GM18498 (cell line): ENCODE measurements around the gene ASIC2.

Experiments used
- ATAC-seq: cut with Tn5 transposase; IDR thresholded peaks from one replicate; pipeline ENCODE4 v1.9.1; 2021; ENCODE audit warnings: mild to moderate bottlenecking, moderate library complexity; ENCODE audit not compliant: unreplicated experiment

Gene ASIC2

DNA sequence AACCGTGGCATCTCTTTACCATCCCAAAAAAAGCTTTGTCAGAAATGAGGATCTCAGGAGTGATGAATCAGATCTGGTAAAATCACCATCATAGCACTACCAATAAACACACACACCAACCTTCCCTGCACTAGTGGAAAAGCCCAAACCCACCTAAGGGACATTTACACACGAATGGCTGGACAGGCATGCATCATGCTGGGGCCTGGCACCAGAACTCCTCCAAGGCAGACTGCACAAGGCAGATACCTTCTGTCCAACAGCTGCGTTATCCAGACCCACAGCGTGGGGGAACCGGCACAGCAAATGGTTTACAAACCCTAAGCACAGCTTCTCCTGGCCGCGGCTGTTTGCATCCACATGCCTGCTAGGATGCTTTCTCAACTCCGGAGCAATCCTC lies 2.8 kb downstream of the ASIC2 start:
- ATAC-seq = no peak

DNA sequence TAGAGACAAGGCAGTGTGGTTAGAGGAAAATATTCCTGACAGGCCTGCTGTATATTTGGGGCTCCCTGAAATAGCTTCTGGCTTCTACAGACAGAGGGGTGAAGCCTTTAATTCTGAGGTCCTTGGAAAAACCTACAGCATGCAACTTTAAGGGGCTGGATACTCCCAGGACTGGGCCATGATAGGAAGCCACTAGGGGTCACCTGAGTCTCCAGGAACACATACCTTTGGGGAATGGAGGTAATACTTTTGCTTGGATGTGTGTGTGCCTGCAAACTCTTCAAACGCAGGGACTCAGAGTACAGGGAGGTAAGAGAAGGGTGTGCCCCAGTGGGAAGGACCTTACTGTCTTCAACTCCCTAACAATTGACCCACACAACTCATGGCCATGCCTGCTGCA lies 4.1 kb downstream of the ASIC2 start:
- ATAC-seq = no peak

DNA sequence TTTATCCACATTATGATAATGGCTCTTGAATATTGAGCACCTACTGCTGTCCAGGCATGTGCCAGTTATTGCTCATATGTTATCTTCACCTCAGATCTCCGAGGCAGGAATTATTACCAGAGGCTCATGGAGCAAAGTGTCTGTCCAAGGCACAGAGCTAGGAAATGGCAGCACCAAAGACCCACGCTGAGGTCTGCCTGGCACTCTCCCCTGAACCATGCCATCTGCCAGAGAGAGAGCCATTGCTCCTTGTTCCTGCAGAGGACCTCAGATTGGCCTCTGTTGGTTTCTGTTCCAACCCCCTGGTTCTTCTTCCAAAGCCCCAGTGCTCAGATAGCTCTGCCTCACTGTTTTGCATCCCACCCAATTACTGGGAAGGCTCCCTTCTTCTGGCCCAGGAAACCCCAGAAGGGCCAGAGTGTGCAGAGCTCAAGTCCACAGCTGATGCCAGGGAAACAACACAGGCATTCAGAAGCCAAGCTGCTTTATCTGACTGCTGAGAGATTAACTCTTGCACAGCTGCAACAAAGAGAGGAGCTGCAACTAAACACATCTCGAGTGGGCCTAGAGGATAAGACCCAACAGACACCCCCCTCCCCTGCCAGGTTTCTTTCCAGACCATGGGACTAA lies 5.9 kb downstream of the ASIC2 start:
- no peak for ATAC-seq

DNA sequence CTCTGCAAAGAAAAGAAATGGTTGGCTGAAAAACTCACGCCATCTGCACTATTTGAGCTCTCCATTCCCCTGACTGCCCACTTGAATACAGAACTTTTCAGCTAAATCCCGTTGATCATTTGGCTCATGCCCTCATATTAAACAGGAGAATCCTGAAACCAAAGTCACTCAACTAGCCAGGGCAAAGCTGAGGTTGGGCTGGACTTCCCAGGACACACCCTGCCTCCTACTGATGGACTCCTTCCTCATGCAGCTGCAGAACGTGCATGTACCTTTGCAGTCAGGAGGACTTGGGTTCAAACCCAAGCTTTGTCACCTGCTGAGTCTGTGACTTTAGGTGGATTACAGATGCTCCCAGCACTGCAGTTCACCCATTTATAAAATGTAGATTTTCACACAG lies 7.7 kb downstream of the ASIC2 start:
- ATAC-seq = no peak

GRCh38 chr17:33284022-33284421 lies 9.1 kb downstream of the ASIC2 start:
- no peak for ATAC-seq

DNA sequence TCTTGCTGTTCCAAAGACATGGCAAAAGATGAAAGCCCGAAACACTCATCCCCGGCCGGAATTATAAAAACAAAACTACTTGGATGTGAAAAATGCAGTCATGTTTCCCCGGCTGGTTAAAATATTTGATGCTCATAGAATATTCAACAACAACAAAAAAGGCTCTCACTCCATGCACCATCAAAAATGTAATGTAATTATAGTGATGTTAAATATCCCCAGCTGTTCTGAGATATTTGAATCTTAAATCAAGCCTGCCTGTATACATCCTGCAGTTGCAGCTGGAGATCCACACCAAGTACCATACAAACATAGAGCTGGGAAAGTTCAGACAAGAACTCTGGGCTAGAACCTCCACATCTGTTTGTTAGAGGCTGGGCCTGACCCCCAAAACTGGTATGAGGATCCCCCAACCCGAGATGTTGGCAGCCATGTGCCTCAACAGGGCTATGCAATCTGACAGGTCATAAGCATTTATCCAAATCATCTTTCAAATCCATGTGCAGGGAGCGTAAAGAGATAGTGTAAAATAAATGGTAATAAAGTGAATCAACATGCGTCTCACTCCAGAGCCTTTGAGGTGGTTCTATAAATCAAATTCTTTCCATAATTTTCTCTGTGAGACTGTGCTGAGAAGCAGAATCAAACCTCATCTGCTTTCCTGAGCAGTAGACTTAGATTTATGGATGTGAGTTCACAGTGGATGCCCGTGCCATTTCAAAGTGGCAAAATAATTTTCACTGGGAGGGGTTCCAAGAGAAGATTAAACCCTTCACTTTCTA lies 12.7 kb downstream of the ASIC2 start:
- no peak for ATAC-seq

DNA sequence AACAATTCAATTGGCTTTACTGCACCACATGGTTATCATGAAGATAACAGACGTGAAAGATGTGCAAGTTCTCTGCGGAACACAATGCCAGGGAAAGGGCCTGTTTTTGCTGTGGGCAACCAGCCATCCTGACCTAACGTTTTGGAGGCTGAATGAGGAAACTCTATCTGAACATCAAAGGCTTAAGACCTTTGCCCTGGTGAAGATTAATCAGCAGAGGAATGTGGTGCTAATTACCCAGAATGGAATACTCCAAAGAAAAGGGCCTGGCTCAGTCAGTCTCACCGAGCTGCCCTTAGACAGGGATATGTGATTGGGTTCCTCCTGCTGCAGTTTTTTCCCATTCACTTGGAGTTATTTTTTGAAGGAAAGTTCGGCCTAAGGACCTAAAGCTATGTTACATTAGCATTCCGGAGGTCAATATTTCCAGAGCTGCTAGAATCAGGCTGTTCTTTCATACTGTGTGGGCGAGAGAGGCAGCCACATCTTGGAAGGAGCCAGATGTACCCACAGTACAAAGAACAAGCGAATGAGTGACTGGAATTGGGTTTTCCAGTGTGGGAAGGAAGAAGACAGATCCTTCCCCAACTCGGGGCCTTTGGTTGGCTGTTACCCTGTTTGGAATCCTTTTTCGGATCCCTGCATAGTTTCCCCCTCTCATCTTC lies 15.5 kb downstream of the ASIC2 start:
- ATAC-seq = no peak

DNA sequence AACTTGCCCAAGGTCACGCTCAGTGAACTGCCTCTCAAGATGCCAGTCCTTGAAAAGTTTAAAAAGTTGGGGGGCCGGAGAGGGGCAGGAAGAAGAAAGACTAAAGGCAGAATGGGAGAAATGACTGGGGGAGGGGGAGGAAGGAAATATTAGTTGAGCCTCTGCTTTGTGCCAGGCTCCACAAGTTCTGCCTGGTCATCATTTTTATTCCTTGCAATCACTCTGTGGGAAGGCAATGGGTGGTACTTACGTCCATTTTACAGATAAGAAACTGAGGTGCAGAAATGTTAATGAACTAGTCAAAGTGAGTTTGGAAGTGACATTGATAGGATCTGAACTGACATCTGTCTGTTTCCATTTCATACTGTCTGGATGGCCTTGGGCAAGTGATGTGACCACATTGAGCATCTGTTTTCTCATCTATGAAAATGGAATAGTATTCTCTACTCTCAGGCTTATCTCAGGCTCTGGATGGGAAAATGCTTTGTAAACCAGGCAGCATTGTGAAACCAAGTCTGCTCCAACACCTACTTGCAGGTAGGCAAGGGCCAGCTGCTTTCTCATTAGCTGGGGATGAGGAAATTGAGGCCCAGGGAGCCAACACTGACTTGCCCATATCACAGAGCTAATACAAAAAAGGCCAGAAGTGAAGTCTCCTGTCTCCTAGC lies 19.2 kb downstream of the ASIC2 start:
- no peak for ATAC-seq

- ATAC-seq = no peak
These were observed 19.8 kb downstream of the ASIC2 start for GRCh38 chr17:33273271-33273670.

DNA sequence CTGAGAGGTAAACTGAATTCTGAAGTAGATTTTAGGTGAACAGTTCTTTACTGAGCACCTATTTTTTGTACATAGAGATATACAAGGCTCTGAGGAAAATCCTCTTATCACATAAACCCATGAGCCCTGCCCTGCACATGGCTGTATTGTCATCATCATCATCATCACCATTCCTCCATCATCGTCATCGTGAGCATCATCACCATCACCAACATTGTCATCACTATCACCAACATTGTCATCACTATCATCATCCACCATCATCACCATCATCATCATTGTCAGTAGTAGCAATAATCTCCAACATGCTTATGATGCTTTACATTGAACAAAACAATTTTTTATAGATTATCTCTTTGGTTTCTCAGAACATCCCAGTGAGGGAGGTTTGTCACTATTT lies 20.7 kb downstream of the ASIC2 start:
- ATAC-seq = no peak

- no peak for ATAC-seq
These were observed 23.6 kb downstream of the ASIC2 start for GRCh38 chr17:33269337-33270060.

DNA sequence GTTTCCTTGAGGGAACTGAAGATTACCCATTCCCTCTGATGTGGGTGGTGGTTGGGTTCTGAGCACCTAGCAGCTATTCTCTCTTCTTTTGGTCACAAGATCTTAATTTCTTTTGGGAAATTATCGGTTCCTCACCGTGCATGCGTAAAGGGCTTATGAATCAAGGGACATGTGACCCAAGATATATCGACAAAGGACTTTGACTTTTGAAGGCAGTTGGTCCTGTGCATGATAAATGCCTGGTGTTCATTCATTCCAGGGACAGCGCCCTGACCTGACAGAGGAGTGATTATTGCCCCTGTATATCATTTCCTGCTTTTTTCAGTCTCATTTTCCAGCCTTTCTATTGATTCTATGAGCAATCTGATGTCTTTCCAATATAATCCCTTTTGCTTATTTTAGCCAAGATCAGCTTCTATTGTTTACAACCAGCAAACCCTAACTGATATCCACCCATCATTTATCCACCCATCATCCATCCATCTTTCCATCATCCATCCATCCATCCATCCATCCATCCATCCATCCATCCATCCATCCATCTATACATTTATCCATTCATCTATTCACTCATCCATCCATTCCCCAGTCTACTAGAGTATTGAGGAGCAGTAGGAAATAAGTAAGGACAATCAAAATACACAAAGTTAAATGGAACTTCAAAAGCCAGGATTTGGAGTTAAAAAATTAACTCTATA lies 25.1 kb downstream of the ASIC2 start:
- no peak for ATAC-seq

- no peak for ATAC-seq
These were observed 25.8 kb downstream of the ASIC2 start for GRCh38 chr17:33267271-33267790.

DNA sequence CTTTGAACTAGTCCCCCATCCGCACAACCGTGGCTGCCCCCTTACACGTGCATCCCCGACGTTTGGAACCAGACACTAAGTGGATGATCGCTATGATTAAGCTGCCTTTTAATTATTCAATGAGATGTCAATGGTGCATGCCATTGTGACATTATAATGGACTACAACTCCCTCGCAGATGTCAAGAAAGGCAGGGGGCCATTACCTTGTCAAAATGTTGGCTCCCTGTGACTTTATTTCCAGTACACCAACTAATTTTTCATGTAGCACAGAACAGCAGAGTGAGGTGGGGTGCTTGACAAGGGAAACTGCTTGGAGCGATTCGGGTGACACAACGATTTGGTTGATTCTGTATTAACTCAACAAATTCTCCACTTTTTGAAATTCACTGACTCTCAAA lies 26.5 kb downstream of the ASIC2 start:
- ATAC-seq = no peak

DNA sequence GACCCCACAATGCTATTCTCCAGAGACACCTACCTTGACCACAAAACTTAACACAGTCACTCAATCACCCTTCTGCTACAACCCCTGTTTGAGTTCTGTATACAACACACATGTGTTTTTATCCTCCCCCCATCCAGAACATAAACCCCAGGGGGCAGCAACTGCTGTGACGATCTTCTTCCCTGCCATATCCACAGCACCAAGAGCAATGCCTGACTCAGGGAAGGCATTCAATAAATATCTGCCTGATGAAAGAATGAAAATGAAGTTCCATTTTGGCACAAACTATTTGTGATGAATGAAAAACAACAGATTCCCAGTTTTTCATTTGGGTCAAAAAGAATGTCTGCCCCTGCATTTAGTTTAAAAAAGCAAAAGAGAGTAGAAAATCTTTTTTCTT lies 27.0 kb downstream of the ASIC2 start:
- no peak for ATAC-seq

DNA sequence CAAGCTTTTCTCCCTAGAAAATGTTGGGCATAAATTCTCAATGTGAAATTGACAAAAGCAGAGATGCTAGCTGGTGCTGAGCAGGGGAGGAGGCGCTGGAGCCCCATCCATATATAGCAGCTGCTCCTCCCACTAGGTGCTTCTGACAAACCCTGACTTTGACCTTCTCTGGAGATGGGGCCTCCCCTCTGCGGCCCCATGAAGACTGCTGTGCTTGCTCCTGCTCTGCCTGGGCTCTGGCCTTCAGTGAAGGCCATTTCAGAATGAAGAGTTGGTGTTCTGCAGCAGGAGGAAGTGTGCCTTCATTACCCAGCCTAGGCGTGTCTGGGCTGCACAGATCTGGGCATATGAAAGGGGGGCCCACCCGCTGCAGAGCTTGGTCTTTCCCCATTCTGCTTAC lies 29.7 kb downstream of the ASIC2 start:
- no peak for ATAC-seq

DNA sequence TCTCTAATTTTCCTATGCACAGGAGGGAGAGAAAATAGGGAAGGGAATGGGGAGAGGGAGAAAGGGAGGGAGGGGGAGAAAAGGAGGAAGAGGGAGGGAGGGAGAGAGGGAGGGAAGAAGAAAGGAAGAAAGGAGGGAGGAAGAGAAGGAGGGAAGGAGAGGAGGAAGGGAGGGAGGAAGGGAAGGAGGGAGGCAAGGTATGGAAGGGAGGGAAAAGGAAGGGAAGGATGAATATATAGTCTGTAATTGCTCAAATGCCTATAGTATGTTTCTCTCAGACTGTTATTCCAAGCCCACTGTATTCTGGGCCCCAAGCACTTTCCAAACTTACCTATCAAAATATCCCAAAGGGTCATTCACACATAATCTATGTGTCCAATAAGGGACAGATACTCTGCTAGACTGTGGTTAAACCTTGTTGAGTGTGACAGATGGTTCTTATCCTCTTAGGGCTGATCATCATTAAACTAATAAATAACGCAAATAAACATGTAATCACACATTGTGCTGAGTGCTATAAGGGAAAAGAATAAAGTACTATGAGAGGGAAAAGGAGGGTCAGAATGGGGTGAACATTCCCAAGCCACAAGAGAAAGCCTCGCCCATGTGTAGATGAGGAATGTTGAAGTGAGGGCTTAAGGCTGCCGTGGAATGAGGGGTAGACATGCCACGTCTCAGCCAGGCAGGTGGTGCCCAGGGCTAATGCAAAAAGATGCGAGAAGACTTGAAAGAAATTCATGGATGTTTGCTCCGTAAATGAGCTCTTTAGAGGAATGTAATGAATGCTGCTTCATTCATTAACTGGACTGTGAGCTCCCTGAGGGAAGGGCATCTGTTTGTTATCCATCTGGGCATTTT lies 30.6 kb downstream of the ASIC2 start:
- no peak for ATAC-seq

DNA sequence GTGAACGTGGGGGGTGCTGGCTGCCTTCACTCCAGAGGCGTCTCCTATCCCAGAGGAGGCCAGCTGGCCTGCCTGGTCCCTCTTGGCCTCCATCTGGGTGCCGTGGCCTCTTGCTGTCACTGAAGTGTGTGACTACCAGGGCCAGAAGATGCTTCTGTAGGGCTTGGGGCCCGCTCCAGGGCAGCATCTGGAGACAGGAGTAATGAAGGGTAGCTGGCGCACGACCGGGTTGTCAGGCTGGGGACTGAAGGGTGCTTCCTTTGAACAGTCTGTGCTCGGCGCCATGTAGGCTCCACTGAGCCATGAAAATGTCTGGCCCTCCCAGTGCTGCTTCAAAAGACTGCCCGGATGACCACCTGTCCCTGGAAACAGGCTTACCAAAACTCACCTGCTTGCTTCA lies 31.3 kb downstream of the ASIC2 start:
- no peak for ATAC-seq

- ATAC-seq = no peak
These were observed 32.5 kb downstream of the ASIC2 start for GRCh38 chr17:33260638-33261037.
